Caco-2 (cell line): ENCODE results near the gene PSD. TPM values are rescaled to one million over a fixed set of nuclear protein-coding genes. Genes with fewer than 3 reads are reported as not detected.

ENCODE experiments used
- BruUV-seq: library from RNA; stranded (reverse); fragments of 400-500 nt; replicated peaks from 2 replicates; lab custom pipeline; 2021; lab: Mats Ljungman, UMichigan
- CTCF ChIA-PET: fragments of 300-600 bp; sonication (Branson Sonifier 250); formaldehyde crosslinking; loops from one replicate; lab custom pipeline; 2022; ENCODE audit warnings: antibody characterized with exemption; lab: Charles Lee
- POLR2A ChIA-PET: fragments of 300-600 bp; sonication (Branson Sonifier 250); formaldehyde crosslinking; loops from one replicate; lab custom pipeline; 2022; ENCODE audit warnings: antibody characterized with exemption; lab: Charles Lee
- DNase-seq, 2 experiments: peaks; one replicate each; pipeline versions ENCODE4 v3.0.0 to v3.0.0-alpha.2; 2020 to 2022
- H3K27me3 ChIP-seq: replicated peaks from 2 replicates; pipeline ENCODE4 v1.6.0; 2011; ENCODE audit warnings: low read length; ENCODE audit not compliant: control insufficient read depth, insufficient read depth
- H3K36me3 ChIP-seq: 2 replicates; pipeline ENCODE4 v1.5.1; 2011; ENCODE audit warnings: low read length; ENCODE audit not compliant: control insufficient read depth, insufficient read depth
- H3K4me1 ChIP-seq: fragments of 250-450 bp; sonication (Bioruptor Pico); 2 replicates; pipeline ENCODE4 v1.5.1; 2020; ENCODE audit warnings: mild to moderate bottlenecking
- H3K4me3 ChIP-seq: 2 replicates; pipeline ENCODE4 v1.5.1; 2011; ENCODE audit warnings: low read depth, mild to moderate bottlenecking, control low read depth, low read length
- H3K9me3 ChIP-seq: fragments of 250-450 bp; sonication (Bioruptor Pico); 2 replicates; pipeline ENCODE4 v1.5.1; 2020; ENCODE audit warnings: mild to moderate bottlenecking, moderate library complexity
- H3K27ac Mint-ChIP-seq: one replicate; pipeline ENCODE4 v1.8.0; 2022; ENCODE audit warnings: mixed read lengths; ENCODE audit not compliant: unreplicated experiment
- H3K27me3 Mint-ChIP-seq: one replicate; pipeline ENCODE4 v1.8.0; 2022; ENCODE audit warnings: mixed read lengths; ENCODE audit not compliant: insufficient read depth, unreplicated experiment
- H3K36me3 Mint-ChIP-seq: one replicate; pipeline ENCODE4 v1.8.0; 2022; ENCODE audit warnings: mild to moderate bottlenecking, mixed read lengths; ENCODE audit not compliant: insufficient read depth, unreplicated experiment
- H3K4me1 Mint-ChIP-seq: one replicate; pipeline ENCODE4 v1.8.0; 2022; ENCODE audit warnings: low read depth, mixed read lengths; ENCODE audit not compliant: unreplicated experiment
- H3K4me3 Mint-ChIP-seq: one replicate; pipeline ENCODE4 v1.8.0; 2022; ENCODE audit warnings: mild to moderate bottlenecking, moderate library complexity, mixed read lengths; ENCODE audit not compliant: unreplicated experiment
- H3K9me3 Mint-ChIP-seq: one replicate; pipeline ENCODE4 v1.8.0; 2022; ENCODE audit warnings: mixed read lengths; ENCODE audit not compliant: unreplicated experiment
- intact Hi-C: fragments of 100-400 bp; cut with micrococcal nuclease; formaldehyde crosslinking; loops from one replicate; pipeline ENCODE4 v1.10.0; 2022; ENCODE audit not compliant: unreplicated experiment
- total RNA-seq: library from RNA; stranded (reverse); gene quantifications from 2 replicates; pipeline ENCODE4 v1.2.3, GENCODE V29; 2022
- TF ChIP-seq, protein P1 (sequence below), 2 experiments: fragments of 200-600 bp in 1 of 2; IDR thresholded peaks; 1 replicate in 1 of 2; 2 replicates in 1 of 2; pipeline versions ENCODE4 v1.5.1 to v1.8.0; 2011 to 2022; ENCODE audit warnings: antibody characterized with exemption in 1 of 2, control low read depth in 1 of 2, inconsistent platforms in 1 of 2, low read depth in 1 of 2, low read length in 1 of 2, mild to moderate bottlenecking in 1 of 2, moderate library complexity in 1 of 2; ENCODE audit not compliant: insufficient read depth in 1 of 2, severe bottlenecking in 1 of 2, unreplicated experiment in 1 of 2

Gene PSD
- total RNA-seq, 1 experiment from 2014 or later: 2.8 TPM

DNA sequence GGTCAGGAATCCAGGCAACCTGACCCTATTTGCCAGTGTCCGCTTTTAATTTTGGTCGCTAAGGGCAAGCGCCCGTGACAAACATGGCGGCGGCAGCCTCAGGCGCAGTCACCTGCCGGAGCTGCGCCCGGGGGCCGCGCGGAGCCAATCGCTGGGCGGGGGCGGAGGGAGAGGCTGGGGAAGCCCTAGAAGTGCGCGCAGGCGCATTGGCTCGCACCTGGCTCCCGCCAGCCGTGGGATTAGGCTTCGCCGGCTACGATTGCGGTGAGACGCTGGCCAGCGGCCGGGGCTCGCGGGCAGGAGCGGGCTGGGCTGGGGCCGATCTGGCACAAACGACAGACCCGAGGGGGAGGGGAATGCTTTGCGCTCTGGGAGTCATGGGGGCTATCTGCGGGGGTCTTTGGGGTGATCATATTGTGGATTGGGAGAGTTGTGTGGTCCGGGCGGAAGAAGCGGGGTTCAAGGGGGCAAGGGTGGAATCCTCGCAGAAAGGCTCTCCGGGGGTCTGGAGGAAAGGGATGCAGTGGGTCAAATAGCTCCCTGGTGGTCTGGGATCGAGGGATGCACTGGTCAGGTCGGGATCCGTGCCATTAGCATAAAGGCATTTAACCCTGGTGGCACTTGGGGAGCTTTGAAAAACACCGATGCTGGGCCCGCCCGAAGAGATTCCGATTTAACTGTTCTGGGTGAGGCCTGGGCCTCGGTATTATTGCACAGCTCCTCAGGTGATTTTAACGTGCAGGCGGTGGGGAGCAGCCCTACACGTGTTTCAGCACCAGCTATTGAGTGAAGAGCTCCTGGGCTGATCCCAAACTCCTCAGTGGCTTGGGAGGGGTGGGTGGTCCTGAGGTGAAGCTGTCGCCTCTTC lies 42.8 kb upstream of the PSD start:
- TF ChIP-seq, protein P1, sequence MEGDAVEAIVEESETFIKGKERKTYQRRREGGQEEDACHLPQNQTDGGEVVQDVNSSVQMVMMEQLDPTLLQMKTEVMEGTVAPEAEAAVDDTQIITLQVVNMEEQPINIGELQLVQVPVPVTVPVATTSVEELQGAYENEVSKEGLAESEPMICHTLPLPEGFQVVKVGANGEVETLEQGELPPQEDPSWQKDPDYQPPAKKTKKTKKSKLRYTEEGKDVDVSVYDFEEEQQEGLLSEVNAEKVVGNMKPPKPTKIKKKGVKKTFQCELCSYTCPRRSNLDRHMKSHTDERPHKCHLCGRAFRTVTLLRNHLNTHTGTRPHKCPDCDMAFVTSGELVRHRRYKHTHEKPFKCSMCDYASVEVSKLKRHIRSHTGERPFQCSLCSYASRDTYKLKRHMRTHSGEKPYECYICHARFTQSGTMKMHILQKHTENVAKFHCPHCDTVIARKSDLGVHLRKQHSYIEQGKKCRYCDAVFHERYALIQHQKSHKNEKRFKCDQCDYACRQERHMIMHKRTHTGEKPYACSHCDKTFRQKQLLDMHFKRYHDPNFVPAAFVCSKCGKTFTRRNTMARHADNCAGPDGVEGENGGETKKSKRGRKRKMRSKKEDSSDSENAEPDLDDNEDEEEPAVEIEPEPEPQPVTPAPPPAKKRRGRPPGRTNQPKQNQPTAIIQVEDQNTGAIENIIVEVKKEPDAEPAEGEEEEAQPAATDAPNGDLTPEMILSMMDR (IDR thresholded peaks at IDR 0.05; ENCODE audit: insufficient read depth in 1 of 2, low read depth in 1 of 2, low read length in 1 of 2, severe bottlenecking in 1 of 2, unreplicated experiment in 1 of 2): no peak
- H3K36me3 Mint-ChIP-seq: peaks cover 29% of the 10 kb centered on the region
- peak overlapping the region; percentile 96 for H3K4me3 Mint-ChIP-seq
- intact Hi-C loops: loop anchor here (1.0 to 2.0 kb wide), 4 partner anchors 11 to 41 kb away; partner anchors contain the start of genes ACTR1A and FBXL15
- Histone ChIP-seq H3K27me3 (no peaks in the 10 kb centered on the region), H3K9me3 (no peaks in the 10 kb centered on the region), H3K36me3 (no peaks in the 10 kb centered on the region), H3K4me1 (peaks cover 32% of the 10 kb centered on the region), H3K4me3 (peak overlapping the region; percentile 54)
- ChIA-PET CTCF (interaction anchor here (0.8 to 1.9 kb wide), 5 partner anchors 18 to 292 kb away, joined by 3 to 6 read pairs (median 4); partner anchors contain the start of gene CUEDC2), POLR2A (interaction anchor here (0.6 to 2.4 kb wide), 4 partner anchors 10 to 216 kb away, joined by 3 to 23 read pairs (median 6); partner anchors contain the start of genes ACTR1A, C10orf95, CUEDC2 and GBF1)
- BruUV-seq: no TSS peak
- no peaks in the 10 kb centered on the region for H3K27me3 Mint-ChIP-seq
- H3K27ac Mint-ChIP-seq: peak overlapping the region; percentile 78
- H3K4me1 Mint-ChIP-seq: peaks cover 24% of the 10 kb centered on the region
- DNase-seq: peak; percentile 94 to 98
- H3K9me3 Mint-ChIP-seq: no peaks in the 10 kb centered on the region

DNA sequence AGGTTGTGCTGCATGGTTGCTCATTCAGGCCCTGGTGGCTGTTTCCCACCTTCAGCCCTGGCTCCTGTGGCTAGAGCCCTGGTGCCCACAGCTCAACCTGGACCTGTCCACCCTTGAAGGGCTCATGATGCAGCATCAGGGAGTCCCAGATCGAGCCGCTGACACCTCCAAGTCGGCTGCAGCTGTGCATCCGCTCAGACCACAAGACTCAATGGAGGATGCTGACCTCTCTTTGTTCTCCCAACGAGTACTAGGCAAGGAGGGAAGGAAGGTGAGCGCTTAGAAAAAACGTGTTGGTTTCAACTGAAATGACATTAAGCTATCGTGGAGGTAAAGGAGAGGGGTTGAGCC lies 42.2 kb upstream of the PSD start:
- TF ChIP-seq, protein P1 (IDR thresholded peaks at IDR 0.05; ENCODE audit: insufficient read depth in 1 of 2, low read depth in 1 of 2, low read length in 1 of 2, severe bottlenecking in 1 of 2, unreplicated experiment in 1 of 2): no peak
- Histone ChIP-seq H3K9me3 (no peaks in the 10 kb centered on the region), H3K27me3 (no peaks in the 10 kb centered on the region), H3K4me3 (peak overlapping the region; percentile 20; the same call in 1 of the 2 replicates), H3K36me3 (no peaks in the 10 kb centered on the region), H3K4me1 (peaks cover 38% of the 10 kb centered on the region)
- H3K27me3 Mint-ChIP-seq: no peaks in the 10 kb centered on the region
- peaks cover 35% of the 10 kb centered on the region for H3K36me3 Mint-ChIP-seq
- H3K9me3 Mint-ChIP-seq: no peaks in the 10 kb centered on the region
- peak overlapping the region; percentile 78 for H3K27ac Mint-ChIP-seq
- BruUV-seq: no TSS peak
- CTCF ChIA-PET: interaction anchor here (0.8 to 1.0 kb wide), 2 partner anchors 19 to 123 kb away, joined by 3 read pairs; no protein-coding TSS in a partner anchor
- POLR2A ChIA-PET: interaction anchor here (0.6 to 2.4 kb wide), 2 partner anchors 28 to 215 kb away, joined by 5 to 6 read pairs; partner anchors contain the start of genes CUEDC2 and GBF1
- intact Hi-C loops: loop anchor here (1.0 to 2.0 kb wide), 3 partner anchors 11 to 41 kb away; partner anchors contain the start of genes ACTR1A and FBXL15
- peaks cover 24% of the 10 kb centered on the region for H3K4me1 Mint-ChIP-seq
- H3K4me3 Mint-ChIP-seq: peak overlapping the region; percentile 96
- no peak for DNase-seq

DNA sequence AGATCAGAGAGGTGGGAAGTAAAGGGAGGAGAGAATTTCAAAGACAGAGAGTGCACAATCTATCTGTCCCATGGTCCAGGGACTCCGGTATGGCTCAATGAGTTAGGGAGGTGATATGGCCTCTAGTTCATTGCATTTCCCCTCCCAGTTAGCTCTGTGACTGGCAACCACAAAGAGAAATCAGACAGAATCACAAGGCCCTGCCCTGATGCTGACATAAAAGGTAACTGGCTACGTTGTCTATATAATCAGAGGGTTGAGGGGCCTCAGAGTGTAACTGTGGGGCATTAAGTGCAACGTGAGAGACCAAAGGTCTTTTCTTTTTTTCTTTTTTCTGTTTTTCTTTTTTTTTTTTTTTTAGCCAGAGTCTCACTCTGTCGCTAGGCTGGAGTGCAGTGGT lies 40.1 kb upstream of the PSD start:
- ChIA-PET POLR2A (interaction anchor here (1.1 kb wide), 1 partner anchor 8 kb away, joined by 3 read pairs; no protein-coding TSS in a partner anchor), CTCF (interaction anchor here (0.9 kb wide), 2 partner anchors 24 to 125 kb away, joined by 4 to 6 read pairs; no protein-coding TSS in a partner anchor)
- no peak overlapping the region for H3K4me3 Mint-ChIP-seq
- Histone ChIP-seq H3K4me3 (no peak overlapping the region), H3K9me3 (no peaks in the 10 kb centered on the region), H3K4me1 (peaks cover 50% of the 10 kb centered on the region), H3K36me3 (0 out of 2 replicates have a peak, but pooled peaks cover 1% of the 10 kb centered on the region), H3K27me3 (no peaks in the 10 kb centered on the region)
- peak overlapping the region; percentile 64 for H3K27ac Mint-ChIP-seq
- H3K36me3 Mint-ChIP-seq: peaks cover 44% of the 10 kb centered on the region
- no peaks in the 10 kb centered on the region for H3K9me3 Mint-ChIP-seq
- no peak for DNase-seq
- intact Hi-C loops: no loop called here
- no peaks in the 10 kb centered on the region for H3K27me3 Mint-ChIP-seq
- H3K4me1 Mint-ChIP-seq: peaks cover 33% of the 10 kb centered on the region
- no TSS peak for BruUV-seq
- TF ChIP-seq, protein P1 (IDR thresholded peaks at IDR 0.05; ENCODE audit: insufficient read depth in 1 of 2, low read depth in 1 of 2, low read length in 1 of 2, severe bottlenecking in 1 of 2, unreplicated experiment in 1 of 2): no peak
